ENCODE measurements around the gene RFX4.

Gene RFX4

DNA sequence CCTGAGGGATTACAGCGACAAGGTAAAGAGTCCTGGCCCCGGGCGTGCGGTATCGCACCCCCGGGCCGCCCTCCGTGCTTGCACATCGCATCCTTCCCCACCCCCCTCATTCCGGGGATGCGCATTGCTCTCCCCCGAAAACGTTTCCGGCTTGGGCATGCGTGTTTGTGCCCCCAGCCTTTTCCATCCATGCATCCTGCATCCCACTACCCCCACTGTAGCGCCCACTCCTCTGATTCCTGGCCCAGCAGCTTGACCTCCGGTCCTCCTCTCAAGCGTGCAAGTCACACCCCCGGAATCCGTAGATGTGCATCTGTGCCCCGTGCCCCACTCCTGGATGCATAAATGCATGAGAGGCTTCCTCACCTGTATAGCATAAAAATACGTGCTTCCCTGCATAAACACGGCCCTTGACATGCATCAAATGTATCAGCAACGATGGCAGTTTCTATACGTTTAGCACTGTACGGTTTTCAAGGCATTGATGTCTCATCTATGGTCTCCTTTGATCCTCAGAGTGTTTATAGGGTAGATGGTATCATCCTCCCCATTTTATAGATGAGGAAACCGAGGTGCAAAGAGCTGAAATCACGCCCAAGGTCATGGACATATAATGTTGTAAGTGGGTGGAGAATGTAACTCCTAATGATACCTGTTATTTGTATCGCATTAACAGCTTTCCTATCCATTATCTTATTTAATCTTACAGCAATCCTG is 192.2 kb downstream of the RFX4 start:
- peak overlapping the region; percentile 90 to 95 for H3K4me3 ChIP-seq (ENCODE audit: low read length in 2 of 2)
- H3K27me3 ChIP-seq (ENCODE audit: control insufficient read depth in 1 of 2, insufficient read depth in 2 of 2, low read length in 2 of 2), result no peaks in the 10 kb centered on the region
- no peaks in the 10 kb centered on the region for H3K36me3 ChIP-seq (ENCODE audit: control insufficient read depth in 2 of 2, insufficient read depth in 2 of 2, low read length in 2 of 2)
- H3K9ac ChIP-seq (ENCODE audit: low read length in 2 of 2), result peak overlapping the region; percentile 81 to 84
- H3K9me3 ChIP-seq (ENCODE audit: control insufficient read depth in 2 of 2, low read length in 2 of 2), result no peaks in the 10 kb centered on the region
- H3K4me1 ChIP-seq (ENCODE audit: control insufficient read depth, insufficient read depth, low read length), result peaks cover 11% of the 10 kb centered on the region
- H3K27ac ChIP-seq (ENCODE audit: low read length), result peak overlapping the region; percentile 96

DNA sequence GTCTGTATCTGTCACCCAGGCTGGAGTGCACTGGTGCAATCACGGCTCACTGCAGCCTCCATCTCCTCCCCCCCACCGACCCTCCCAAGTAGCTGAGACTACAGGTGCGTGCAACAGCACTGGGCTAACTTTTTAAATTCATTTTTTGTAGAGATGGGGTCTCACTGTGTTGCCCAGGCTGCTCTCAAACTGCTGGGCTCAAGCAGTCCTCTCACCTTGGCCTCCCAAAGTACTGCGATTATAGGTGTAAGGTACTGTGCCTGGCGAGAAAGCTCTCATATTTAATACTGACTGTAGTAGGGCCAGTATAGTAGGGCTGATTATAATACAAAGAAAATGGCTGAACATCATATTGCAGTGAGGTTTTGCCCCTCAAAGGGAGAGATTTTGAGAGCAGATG is 194.1 kb downstream of the RFX4 start:
- no peaks in the 10 kb centered on the region for H3K36me3 ChIP-seq (ENCODE audit: control insufficient read depth in 2 of 2, insufficient read depth in 2 of 2, low read length in 2 of 2)
- no peak overlapping the region for H3K9ac ChIP-seq (ENCODE audit: low read length in 2 of 2)
- no peak overlapping the region for H3K27ac ChIP-seq (ENCODE audit: low read length)
- H3K9me3 ChIP-seq (ENCODE audit: control insufficient read depth in 2 of 2, low read length in 2 of 2), result no peaks in the 10 kb centered on the region
- H3K27me3 ChIP-seq (ENCODE audit: control insufficient read depth in 1 of 2, insufficient read depth in 2 of 2, low read length in 2 of 2), result no peaks in the 10 kb centered on the region
- H3K4me1 ChIP-seq (ENCODE audit: control insufficient read depth, insufficient read depth, low read length), result peaks cover 11% of the 10 kb centered on the region
- H3K4me3 ChIP-seq (ENCODE audit: low read length in 2 of 2), result no peak overlapping the region

DNA sequence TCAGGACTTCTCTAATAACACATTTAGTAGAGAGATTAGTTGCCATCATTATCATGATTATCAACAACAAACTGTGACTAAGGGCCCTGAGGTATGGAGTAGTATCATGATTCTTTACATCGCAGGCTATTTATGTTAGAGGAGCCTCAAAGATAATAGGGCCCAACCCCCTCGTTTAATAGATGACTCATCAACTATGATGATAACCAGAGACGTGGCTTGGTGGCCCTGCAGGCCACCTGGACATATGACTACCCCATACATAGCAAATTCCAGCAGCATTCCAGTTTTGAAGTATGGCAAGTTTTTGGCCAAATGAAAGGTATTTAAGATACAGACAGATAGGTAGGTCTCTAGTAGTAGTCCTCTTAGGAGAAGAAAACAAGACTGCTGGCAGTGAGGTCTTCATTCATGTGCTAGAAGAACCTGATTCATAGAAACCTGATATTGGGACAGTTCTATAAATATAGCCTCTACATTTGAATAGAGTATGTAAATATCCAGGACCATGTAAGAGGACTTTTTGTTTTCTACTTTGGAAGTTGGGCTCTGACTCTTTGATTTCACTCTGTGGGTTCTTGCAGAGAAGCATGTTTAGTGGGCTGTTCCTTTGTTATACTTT is 197.3 kb downstream of the RFX4 start:
- Histone ChIP-seq H3K9me3 (ENCODE audit: control insufficient read depth in 2 of 2, low read length in 2 of 2) (no peaks in the 10 kb centered on the region), H3K4me1 (ENCODE audit: control insufficient read depth, insufficient read depth, low read length) (peaks cover 6% of the 10 kb centered on the region), H3K27me3 (ENCODE audit: control insufficient read depth in 1 of 2, insufficient read depth in 2 of 2, low read length in 2 of 2) (no peaks in the 10 kb centered on the region), H3K27ac (ENCODE audit: low read length) (no peak overlapping the region), H3K36me3 (ENCODE audit: control insufficient read depth in 2 of 2, insufficient read depth in 2 of 2, low read length in 2 of 2) (peaks cover 0 to 5% of the 10 kb centered on the region in 2 donors), H3K9ac (ENCODE audit: low read length in 2 of 2) (no peak overlapping the region), H3K4me3 (ENCODE audit: low read length in 2 of 2) (no peak overlapping the region)

DNA sequence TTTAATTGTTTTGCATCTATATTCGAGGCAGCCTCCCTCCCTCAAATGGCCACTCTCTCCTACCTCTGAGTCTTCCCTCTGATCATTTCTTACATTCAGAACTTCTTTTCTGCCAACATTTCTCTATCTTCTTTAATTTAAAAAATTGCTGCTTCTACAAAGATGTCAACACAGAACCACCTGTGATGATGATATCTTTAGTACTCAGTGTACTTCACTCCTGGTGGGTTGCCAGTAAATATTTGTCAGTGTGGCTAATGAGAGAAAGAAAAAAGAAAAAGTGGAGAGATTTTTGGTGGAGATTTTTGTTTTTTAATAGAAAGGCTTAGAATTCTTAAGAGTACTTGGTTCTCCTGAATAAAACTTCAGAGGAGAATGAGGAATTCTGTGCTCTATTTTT is 199.8 kb downstream of the RFX4 start:
- Histone ChIP-seq H3K27me3 (ENCODE audit: control insufficient read depth in 1 of 2, insufficient read depth in 2 of 2, low read length in 2 of 2) (no peaks in the 10 kb centered on the region), H3K9ac (ENCODE audit: low read length in 2 of 2) (no peak overlapping the region), H3K36me3 (ENCODE audit: control insufficient read depth in 2 of 2, insufficient read depth in 2 of 2, low read length in 2 of 2) (peaks cover 0 to 5% of the 10 kb centered on the region in 2 donors), H3K27ac (ENCODE audit: low read length) (no peak overlapping the region), H3K4me3 (ENCODE audit: low read length in 2 of 2) (no peak overlapping the region), H3K9me3 (ENCODE audit: control insufficient read depth in 2 of 2, low read length in 2 of 2) (no peaks in the 10 kb centered on the region), H3K4me1 (ENCODE audit: control insufficient read depth, insufficient read depth, low read length) (no peaks in the 10 kb centered on the region)

DNA sequence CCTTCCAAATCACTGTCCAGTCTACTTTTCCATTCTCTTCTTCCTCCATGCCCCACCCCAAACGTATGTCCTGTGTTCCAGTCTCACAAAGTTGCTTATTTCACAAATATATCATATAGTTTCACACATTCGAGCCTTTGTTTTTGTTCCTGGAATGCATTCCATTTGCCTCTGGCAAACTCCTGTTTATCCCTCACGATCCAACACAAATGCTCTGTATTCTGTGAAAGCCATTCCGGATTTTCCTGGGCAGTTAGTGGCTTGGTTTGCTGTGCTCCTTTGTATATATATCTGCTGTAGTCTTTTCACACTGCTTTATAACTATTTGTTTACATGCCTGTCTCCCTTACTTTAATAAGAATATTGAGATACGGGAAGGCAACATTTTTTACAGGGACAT is 200.7 kb downstream of the RFX4 start:
- H3K9me3 ChIP-seq (ENCODE audit: control insufficient read depth in 2 of 2, low read length in 2 of 2), result no peaks in the 10 kb centered on the region
- no peaks in the 10 kb centered on the region for H3K27me3 ChIP-seq (ENCODE audit: control insufficient read depth in 1 of 2, insufficient read depth in 2 of 2, low read length in 2 of 2)
- peaks cover 0 to 5% of the 10 kb centered on the region in 2 donors for H3K36me3 ChIP-seq (ENCODE audit: control insufficient read depth in 2 of 2, insufficient read depth in 2 of 2, low read length in 2 of 2)
- no peak overlapping the region for H3K9ac ChIP-seq (ENCODE audit: low read length in 2 of 2)
- peak overlapping the region; percentile 33 to 35 for H3K4me3 ChIP-seq (ENCODE audit: low read length in 2 of 2)
- H3K4me1 ChIP-seq (ENCODE audit: control insufficient read depth, insufficient read depth, low read length), result no peaks in the 10 kb centered on the region
- no peak overlapping the region for H3K27ac ChIP-seq (ENCODE audit: low read length)

DNA sequence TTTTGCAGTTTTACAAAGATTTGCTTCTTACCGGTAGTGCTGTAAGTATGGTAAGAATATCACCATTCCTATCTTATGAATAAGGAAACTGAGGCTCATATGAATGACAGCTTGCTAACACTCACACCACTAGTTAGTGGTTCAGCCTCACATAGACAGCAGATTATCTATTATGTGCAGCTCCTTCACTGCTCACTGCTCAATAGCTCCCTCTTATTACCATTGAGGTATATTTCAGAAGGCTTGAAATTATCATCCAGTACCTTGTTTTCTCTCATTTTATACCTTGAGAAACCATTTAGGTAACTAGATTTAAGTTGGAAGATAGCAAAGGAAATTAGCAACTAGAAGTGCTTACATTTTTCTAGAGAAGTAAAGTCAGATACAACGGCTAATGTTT is 207.2 kb downstream of the RFX4 start:
- Histone ChIP-seq H3K4me1 (ENCODE audit: control insufficient read depth, insufficient read depth, low read length) (no peaks in the 10 kb centered on the region), H3K27ac (ENCODE audit: low read length) (no peak overlapping the region), H3K27me3 (ENCODE audit: control insufficient read depth in 1 of 2, insufficient read depth in 2 of 2, low read length in 2 of 2) (no peaks in the 10 kb centered on the region), H3K4me3 (ENCODE audit: low read length in 2 of 2) (no peak overlapping the region), H3K9me3 (ENCODE audit: control insufficient read depth in 2 of 2, low read length in 2 of 2) (no peaks in the 10 kb centered on the region), H3K36me3 (ENCODE audit: control insufficient read depth in 2 of 2, insufficient read depth in 2 of 2, low read length in 2 of 2) (peaks cover 8 to 10% of the 10 kb centered on the region in 2 donors), H3K9ac (ENCODE audit: low read length in 2 of 2) (no peak overlapping the region)

DNA sequence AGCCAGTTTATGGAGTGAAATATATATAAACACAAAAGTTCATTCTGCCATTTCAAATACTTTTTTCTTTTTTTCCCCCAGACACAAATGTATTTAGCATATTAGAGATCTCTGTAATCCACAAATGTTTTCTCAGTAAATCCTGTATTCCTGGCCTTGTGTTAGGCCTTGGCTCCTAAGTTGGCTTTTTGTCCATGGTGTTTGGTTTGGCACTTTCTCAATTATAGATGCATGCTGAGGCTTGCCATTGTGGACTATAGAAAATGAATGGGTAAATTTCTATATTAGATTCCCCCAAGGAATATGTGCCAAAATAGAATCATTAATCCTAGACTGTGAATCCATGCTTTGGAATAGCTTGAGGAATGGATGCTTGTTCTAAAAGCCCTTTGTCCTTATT is 208.7 kb downstream of the RFX4 start:
- Histone ChIP-seq H3K27me3 (ENCODE audit: control insufficient read depth in 1 of 2, insufficient read depth in 2 of 2, low read length in 2 of 2) (no peaks in the 10 kb centered on the region), H3K36me3 (ENCODE audit: control insufficient read depth in 2 of 2, insufficient read depth in 2 of 2, low read length in 2 of 2) (peaks cover 8 to 10% of the 10 kb centered on the region in 2 donors), H3K9ac (ENCODE audit: low read length in 2 of 2) (no peak overlapping the region), H3K27ac (ENCODE audit: low read length) (no peak overlapping the region), H3K4me1 (ENCODE audit: control insufficient read depth, insufficient read depth, low read length) (no peaks in the 10 kb centered on the region), H3K4me3 (ENCODE audit: low read length in 2 of 2) (no peak overlapping the region), H3K9me3 (ENCODE audit: control insufficient read depth in 2 of 2, low read length in 2 of 2) (no peaks in the 10 kb centered on the region)

DNA sequence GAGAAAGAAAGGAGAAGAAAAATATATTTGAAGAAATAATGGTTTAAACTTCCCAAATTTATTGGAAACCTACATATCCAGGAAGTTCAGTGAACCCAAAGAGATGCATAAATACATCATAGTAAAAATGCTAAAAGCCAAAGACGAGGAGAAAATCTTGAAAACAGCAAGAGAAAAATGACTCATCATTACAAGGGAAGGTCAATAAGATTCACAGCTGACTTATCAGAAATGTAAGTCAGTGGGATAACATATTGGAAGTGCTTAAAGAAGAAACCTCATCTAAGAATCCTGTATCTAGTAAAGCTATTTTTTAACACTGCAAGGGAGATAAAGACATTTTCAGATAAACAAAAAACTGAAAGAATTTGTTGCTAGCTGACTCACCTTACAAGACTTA is 211.6 kb downstream of the RFX4 start:
- H3K9me3 ChIP-seq (ENCODE audit: control insufficient read depth in 2 of 2, low read length in 2 of 2), result no peaks in the 10 kb centered on the region
- no peak overlapping the region for H3K4me3 ChIP-seq (ENCODE audit: low read length in 2 of 2)

DNA sequence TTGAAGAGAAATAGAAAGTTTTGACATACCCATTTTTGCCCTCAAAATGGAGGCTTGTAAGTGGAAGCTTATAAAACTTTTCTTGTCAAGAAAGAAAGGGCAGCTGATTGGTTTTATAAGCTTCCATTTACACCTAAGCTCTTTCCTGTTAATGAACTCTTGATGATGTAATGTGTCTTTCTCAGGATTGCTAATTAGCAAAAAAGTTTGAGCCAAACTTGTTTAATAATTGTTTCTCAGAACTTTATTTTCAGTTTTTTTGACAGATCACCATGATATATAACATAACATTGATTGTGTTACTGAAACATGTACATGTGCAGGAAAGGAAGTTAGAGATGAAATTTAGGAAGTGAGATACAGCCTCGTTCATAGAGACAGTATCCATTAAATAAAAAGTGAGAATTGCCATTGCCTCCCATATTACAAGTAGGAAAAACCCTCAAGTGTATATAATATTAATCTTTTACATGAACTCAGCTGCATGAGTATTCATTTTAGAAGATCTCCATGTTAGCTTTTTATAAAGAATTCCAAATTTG is 218.4 kb downstream of the RFX4 start:
- Histone ChIP-seq H3K36me3 (ENCODE audit: control insufficient read depth in 2 of 2, insufficient read depth in 2 of 2, low read length in 2 of 2) (peaks cover 0 to 7% of the 10 kb centered on the region in 2 donors), H3K9ac (ENCODE audit: low read length in 2 of 2) (no peak overlapping the region), H3K4me1 (ENCODE audit: control insufficient read depth, insufficient read depth, low read length) (no peaks in the 10 kb centered on the region), H3K27me3 (ENCODE audit: control insufficient read depth in 1 of 2, insufficient read depth in 2 of 2, low read length in 2 of 2) (no peaks in the 10 kb centered on the region), H3K4me3 (ENCODE audit: low read length in 2 of 2) (no peak overlapping the region), H3K9me3 (ENCODE audit: control insufficient read depth in 2 of 2, low read length in 2 of 2) (no peaks in the 10 kb centered on the region), H3K27ac (ENCODE audit: low read length) (no peak overlapping the region)

More for the DNA sequence above, 211.6 kb downstream of the RFX4 start:
- H3K27ac ChIP-seq (ENCODE audit: low read length), result no peak overlapping the region
- no peak overlapping the region for H3K9ac ChIP-seq (ENCODE audit: low read length in 2 of 2)
- no peaks in the 10 kb centered on the region for H3K4me1 ChIP-seq (ENCODE audit: control insufficient read depth, insufficient read depth, low read length)
- H3K36me3 ChIP-seq (ENCODE audit: control insufficient read depth in 2 of 2, insufficient read depth in 2 of 2, low read length in 2 of 2), result peaks cover 8 to 10% of the 10 kb centered on the region in 2 donors
- H3K27me3 ChIP-seq (ENCODE audit: control insufficient read depth in 1 of 2, insufficient read depth in 2 of 2, low read length in 2 of 2), result no peaks in the 10 kb centered on the region

DNA sequence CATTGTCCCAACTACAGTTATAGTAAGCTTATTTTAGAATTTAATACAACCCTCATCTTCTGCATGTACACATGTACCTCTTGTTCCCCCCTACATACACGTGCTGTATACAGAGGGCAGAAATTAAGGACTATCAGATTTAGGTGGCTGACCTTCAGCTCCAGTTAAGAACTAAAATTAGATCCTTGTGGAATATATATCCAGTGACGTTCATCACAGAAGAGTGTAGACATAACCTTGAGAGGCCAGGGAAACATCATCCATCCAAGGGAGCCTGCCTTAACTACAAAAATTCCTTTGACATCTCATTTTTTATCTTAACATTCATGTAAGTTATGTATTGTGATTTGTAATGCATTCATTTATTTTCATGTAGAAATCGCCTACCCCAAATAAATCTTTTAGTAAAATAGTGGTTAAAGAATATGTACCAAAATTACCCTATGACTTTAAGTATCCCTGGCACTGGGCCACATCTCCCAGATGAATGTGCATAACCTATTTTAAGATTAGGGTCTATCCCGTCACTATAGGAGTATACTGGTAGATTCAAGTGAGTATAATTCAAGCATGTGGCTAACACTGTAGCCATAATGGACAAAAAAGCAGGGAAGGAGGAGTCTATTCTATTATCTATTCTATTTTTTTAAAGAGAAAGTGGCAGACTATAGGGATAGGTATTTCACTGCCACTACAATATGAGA is 219.2 kb downstream of the RFX4 start:
- Histone ChIP-seq H3K4me1 (ENCODE audit: control insufficient read depth, insufficient read depth, low read length) (no peaks in the 10 kb centered on the region), H3K9ac (ENCODE audit: low read length in 2 of 2) (no peak overlapping the region), H3K27me3 (ENCODE audit: control insufficient read depth in 1 of 2, insufficient read depth in 2 of 2, low read length in 2 of 2) (no peaks in the 10 kb centered on the region), H3K36me3 (ENCODE audit: control insufficient read depth in 2 of 2, insufficient read depth in 2 of 2, low read length in 2 of 2) (peaks cover 0 to 7% of the 10 kb centered on the region in 2 donors), H3K4me3 (ENCODE audit: low read length in 2 of 2) (no peak overlapping the region), H3K27ac (ENCODE audit: low read length) (no peak overlapping the region), H3K9me3 (ENCODE audit: control insufficient read depth in 2 of 2, low read length in 2 of 2) (no peaks in the 10 kb centered on the region)
